ENCODE data around the gene APOBEC4. TPM values are rescaled to one million over a fixed set of nuclear protein-coding genes. Genes with fewer than 3 reads are reported as not detected.

The APOBEC4 gene
- total and polyA plus RNA-seq, 9 of the 15 experiments (the other 6 are each of a cell fraction or from before 2014, with no cell fraction given): not detected

- DNase-seq (ENCODE audit: extremely low read depth in 1 of 4, low spot score in 3 of 4): no peak
- H3K9ac ChIP-seq (ENCODE audit: insufficient read depth in 1 of 2, low read depth in 2 of 2, low read length in 2 of 2): no peak overlapping the region
- H3K27me3 ChIP-seq (ENCODE audit: control insufficient read depth in 2 of 2, insufficient read depth in 2 of 2, low read length in 2 of 2): peaks cover 0 to 8% of the 10 kb centered on the region in 2 experiments; a peak in 4 of 5 replicates
- in situ Hi-C loops (cut with MboI) (no loop called here), intact Hi-C loops (cut with micrococcal nuclease) (no loop called here)
- H3K79me2 ChIP-seq (ENCODE audit: control insufficient read depth, insufficient read depth, low read length): no peaks in the 10 kb centered on the region
- H3K9me3 ChIP-seq (replicated peaks; ENCODE audit: control insufficient read depth, insufficient read depth, low read depth, low read length): no peaks in the 10 kb centered on the region
- 28% methylated on average over 9 of the region's 9 CpGs for WGBS (ENCODE audit: insufficient coverage, low coverage, missing lambda C conversion rate)
- no peaks in the 10 kb centered on the region for H4K20me1 ChIP-seq (replicated peaks; ENCODE audit: control insufficient read depth, insufficient read depth, low read length)
- no peaks in the 10 kb centered on the region for H3K36me3 ChIP-seq (ENCODE audit: control insufficient read depth, insufficient read depth, low read length)
- H2AFZ ChIP-seq (ENCODE audit: low read depth, low read length): peak overlapping the region; percentile 78
- H3K4me1 ChIP-seq (replicated peaks in 1 of 2; ENCODE audit: control insufficient read depth in 2 of 2, insufficient read depth in 2 of 2, low read length in 2 of 2): peaks cover 0 to 7% of the 10 kb centered on the region in 2 experiments; a peak in 3 of 5 replicates
- peak overlapping the region; percentile 43; the same call in 1 of the 2 replicates for H3K4me2 ChIP-seq (ENCODE audit: insufficient read depth, low read length)
- BruUV-seq (replicated peaks): no TSS peak
- no peak overlapping the region for H3K4me3 ChIP-seq
- FAIRE-seq: no peak
- POLR2A ChIA-PET: interaction anchor here (0.8 kb wide), 1 partner anchor 213 kb away, joined by 3 read pairs; no protein-coding TSS in a partner anchor
- peak overlapping the region; percentile 53; the same call in 1 of the 3 replicates for H3K27ac ChIP-seq (ENCODE audit: extremely low read depth, low read depth, low read length)
- H3K9me1 ChIP-seq (ENCODE audit: control insufficient read depth, insufficient read depth, low read length): no peaks in the 10 kb centered on the region
- peak; percentile 90 for ATAC-seq
- CTCF ChIA-PET (ENCODE audit: low intra/inter-chr PET ratio): no interaction called here
- TF ChIP-seq, protein P1, sequence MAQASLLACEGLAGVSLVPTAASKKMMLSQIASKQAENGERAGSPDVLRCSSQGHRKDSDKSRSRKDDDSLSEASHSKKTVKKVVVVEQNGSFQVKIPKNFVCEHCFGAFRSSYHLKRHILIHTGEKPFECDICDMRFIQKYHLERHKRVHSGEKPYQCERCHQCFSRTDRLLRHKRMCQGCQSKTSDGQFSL (CRISPR knock-in tag; IDR thresholded peaks at IDR 0.05): no peak
- TF ChIP-seq, protein P1 (tag; IDR thresholded peaks at IDR 0.05): no peak
- TF ChIP-seq CHD1 (IDR thresholded peaks at IDR 0.05; ENCODE audit: low read length) (no peak), MAX (CRISPR knock-in tag; IDR thresholded peaks at IDR 0.05) (no peak), SMAD1 (IDR thresholded peaks at IDR 0.05; ENCODE audit: low read depth, low read length, partially characterized antibody) (no peak), BDP1 (IDR thresholded peaks at IDR 0.05; ENCODE audit: insufficient read depth, insufficient read length) (no peak), KDM1A (IDR thresholded peaks at IDR 0.05) (no peak), HLTF (IDR thresholded peaks at IDR 0.05) (no peak), SAP30 (IDR thresholded peaks at IDR 0.05; ENCODE audit: borderline replicate concordance, insufficient read depth, low read depth, low read length, poor library complexity, severe bottlenecking) (no peak), DMBX1 (CRISPR knock-in tag; IDR thresholded peaks at IDR 0.05; ENCODE audit: borderline replicate concordance) (peak; percentile 42; the same call in 1 of the 2 replicates), THRB (CRISPR knock-in tag; conservative IDR thresholded peaks at IDR 0.05) (no peak), PPARD (CRISPR knock-in tag; IDR thresholded peaks at IDR 0.05) (no peak), PTTG1 (tag; IDR thresholded peaks at IDR 0.05; ENCODE audit: low read depth) (no peak), TRIM24 (IDR thresholded peaks at IDR 0.05) (peak in 1 of 2 experiments; percentile 32; a peak in 1 of 4 replicates)
These were observed 49.7 kb upstream of the APOBEC4 start for GRCh38 chr1:183702813-183703198.
